NCI-H226 (cell line): ENCODE results near the gene TPM4.
"Not testable (repeated sequence)": the region's sequence is repeated elsewhere in the genome, so short reads cannot be mapped to it uniquely, and the experiment has no call there.

ENCODE experiments used
- DNase-seq: peaks from one replicate; pipeline ENCODE4 v3.0.0-alpha.2; 2015

Gene TPM4

GRCh38 chr19:16099314-16099965 is 23.1 kb downstream of the TPM4 start:
- DNase-seq: not testable (repeated sequence)

GRCh38 chr19:16100524-16100923 is 24.2 kb downstream of the TPM4 start:
- DNase-seq: no peak

- no peak for DNase-seq
These were observed 28.4 kb downstream of the TPM4 start for GRCh38 chr19:16104722-16105121.

GRCh38 chr19:16106121-16106520 is 29.8 kb downstream of the TPM4 start:
- DNase-seq: no peak

GRCh38 chr19:16111160-16111908 is 35.0 kb downstream of the TPM4 start, which contains the start of gene RAB8A:
TSS of gene RAB8A (plus strand) at chr19:16111889. CDS start at chr19:16111902, 13 bp downstream.
- DNase-seq: peak; percentile 98

- DNase-seq: no peak
These were observed 35.8 kb downstream of the TPM4 start for GRCh38 chr19:16111909-16112752.

- no peak for DNase-seq
These were observed 36.5 kb downstream of the TPM4 start for GRCh38 chr19:16112778-16113177.

- no peak for DNase-seq
These were observed 37.4 kb downstream of the TPM4 start for GRCh38 chr19:16113727-16114126.

- no peak for DNase-seq
These were observed 39.2 kb downstream of the TPM4 start for GRCh38 chr19:16115301-16116039.

GRCh38 chr19:16116067-16116466 is 39.8 kb downstream of the TPM4 start:
- no peak for DNase-seq

- no peak for DNase-seq
These were observed 41.3 kb downstream of the TPM4 start for GRCh38 chr19:16117594-16118033.

GRCh38 chr19:16118489-16119033 is 42.3 kb downstream of the TPM4 start:
- no peak for DNase-seq

GRCh38 chr19:16119075-16119857 is 43.0 kb downstream of the TPM4 start:
- DNase-seq: not testable (repeated sequence)

- no peak for DNase-seq
These were observed 44.8 kb downstream of the TPM4 start for GRCh38 chr19:16121141-16121540.

GRCh38 chr19:16121967-16122366 is 45.7 kb downstream of the TPM4 start:
- no peak for DNase-seq

- DNase-seq: no peak
These were observed 48.7 kb downstream of the TPM4 start for GRCh38 chr19:16124953-16125352.

GRCh38 chr19:16125737-16126495 is 49.6 kb downstream of the TPM4 start:
- DNase-seq: no peak

- no peak for DNase-seq
These were observed 50.8 kb downstream of the TPM4 start for GRCh38 chr19:16127080-16127479.

- DNase-seq: no peak
These were observed 51.6 kb downstream of the TPM4 start for GRCh38 chr19:16127776-16128371.

- no peak for DNase-seq
These were observed 55.4 kb downstream of the TPM4 start for GRCh38 chr19:16131648-16132047.
